HG02852 (cell line): Measurements from ENCODE around the gene GP1BA.
"Not testable (repeated sequence)": the region's sequence is repeated elsewhere in the genome, so short reads cannot be mapped to it uniquely, and the experiment has no call there.

Source experiments
- ATAC-seq: cut with Tn5 transposase; IDR thresholded peaks from one replicate; pipeline ENCODE4 v1.9.1; 2021; ENCODE audit warnings: mild to moderate bottlenecking, moderate library complexity; ENCODE audit not compliant: unreplicated experiment

Gene GP1BA

GRCh38 chr17:4901108-4901647 is 30.9 kb upstream of the GP1BA start:
- no peak for ATAC-seq

DNA sequence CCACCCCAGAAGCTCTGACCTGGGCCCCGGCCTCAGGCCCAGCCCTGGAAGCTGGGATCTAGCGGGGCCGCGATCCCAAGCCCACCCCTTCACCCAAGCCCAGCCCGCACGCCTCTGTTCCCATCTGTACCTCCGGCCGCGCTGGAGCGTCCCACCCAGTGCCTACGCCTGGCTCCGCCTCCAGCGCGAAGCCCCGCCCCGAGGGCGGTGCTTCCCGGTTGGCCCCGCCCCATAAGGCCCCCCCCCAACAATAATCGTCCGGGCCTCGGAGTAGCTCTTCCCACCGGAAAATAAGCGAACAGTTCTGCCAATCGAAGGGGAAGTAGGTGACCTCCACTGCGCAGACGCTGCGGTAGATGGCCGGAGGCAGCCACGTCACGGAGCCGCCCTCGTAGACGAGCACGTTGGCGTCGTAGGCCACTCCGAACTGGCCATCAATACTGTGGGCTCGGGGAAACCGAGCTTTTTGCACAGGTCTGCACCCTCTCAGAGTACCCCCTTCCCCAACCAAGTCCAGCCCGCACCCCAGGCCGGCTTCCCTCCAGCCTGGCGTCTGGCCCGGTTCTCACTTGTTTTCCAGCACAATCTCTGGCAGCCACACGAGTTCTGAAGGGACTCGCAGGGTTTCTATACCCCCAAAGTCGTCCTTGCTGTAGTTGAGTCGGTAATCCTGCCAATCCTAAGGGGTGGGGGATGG is 30.3 kb upstream of the GP1BA start:
- ATAC-seq: no peak

GRCh38 chr17:4902540-4902939 is 29.5 kb upstream of the GP1BA start:
- ATAC-seq: no peak

GRCh38 chr17:4903051-4903818 is 28.8 kb upstream of the GP1BA start, which contains the start of gene CHRNE:
Gene CHRNE, minus strand, starts transcription at chr17:4903098. Its CDS starts 35 bp downstream, at chr17:4903063.
- ATAC-seq: no peak

DNA sequence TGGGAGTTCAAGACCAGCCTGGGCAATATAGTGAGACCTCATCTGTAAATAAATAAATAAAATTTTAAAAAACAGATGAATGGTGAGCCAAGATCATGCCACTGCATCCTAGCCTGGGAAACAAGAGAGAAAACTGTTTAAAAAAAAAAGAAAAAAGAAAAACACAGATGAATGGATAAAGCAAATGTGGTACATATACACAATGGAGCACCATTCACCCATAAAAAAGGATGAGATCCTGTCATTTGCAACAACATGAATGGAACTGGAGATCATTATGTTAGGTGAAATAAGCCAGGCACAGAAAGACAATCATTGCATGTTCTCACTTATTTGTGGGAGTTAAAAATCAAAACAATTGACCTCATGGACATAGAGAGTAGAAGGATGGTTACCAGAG is 25.4 kb upstream of the GP1BA start:
- not testable (repeated sequence) for ATAC-seq

- no peak for ATAC-seq
Observed at GRCh38 chr17:4908301-4908700, 23.8 kb upstream of the GP1BA start.

DNA sequence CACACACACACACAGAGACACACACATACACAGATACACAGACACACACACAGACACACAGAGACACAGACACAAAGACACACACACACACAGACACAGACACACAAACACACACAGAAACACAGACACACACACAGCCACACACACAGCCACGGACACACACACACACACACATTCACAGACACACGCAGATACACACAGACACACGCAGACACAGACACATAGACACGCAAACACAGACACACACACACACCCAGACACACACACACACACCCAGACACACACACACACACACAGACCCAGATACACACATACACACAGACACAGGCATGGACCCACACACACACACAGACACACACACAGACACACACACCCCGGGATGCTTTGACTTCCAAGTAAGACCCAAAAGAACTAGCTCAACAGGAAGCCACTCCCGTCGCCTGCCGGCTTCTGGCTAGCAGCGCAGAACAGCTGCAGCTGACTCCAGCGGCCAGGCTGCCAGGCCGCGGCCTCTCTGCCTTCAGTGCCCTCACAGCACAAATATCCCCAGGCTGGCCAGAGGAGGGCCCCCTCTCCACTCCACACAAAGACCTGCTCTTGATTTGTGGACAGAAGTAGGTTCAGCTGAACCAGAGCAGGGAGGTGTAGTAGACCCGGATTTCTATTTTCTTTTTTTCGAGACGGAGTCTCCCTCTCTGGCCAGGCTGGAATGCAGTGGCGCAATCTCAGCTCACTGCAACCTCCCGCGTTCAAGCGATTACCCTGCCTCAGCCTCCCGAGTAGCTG is 23.2 kb upstream of the GP1BA start:
- ATAC-seq: no peak

DNA sequence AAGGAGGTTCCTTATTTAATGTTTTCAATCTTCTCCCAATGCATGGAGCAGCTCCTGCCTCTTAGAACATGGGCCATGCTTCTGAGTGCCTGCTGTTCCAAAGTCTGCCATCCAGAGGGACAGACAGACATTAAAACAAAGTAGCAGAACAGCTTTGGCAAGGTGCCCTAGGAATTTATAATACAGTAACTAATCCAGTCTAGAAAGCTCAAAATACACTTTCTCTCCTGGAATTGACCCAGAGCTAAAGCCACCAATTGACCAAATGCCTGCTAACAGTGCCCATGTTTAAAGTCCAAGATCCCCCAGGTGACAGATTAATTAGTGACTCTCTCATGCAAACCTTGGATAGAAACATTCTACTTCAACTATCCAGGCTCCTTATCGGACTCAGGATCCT is 18.1 kb upstream of the GP1BA start:
- no peak for ATAC-seq

GRCh38 chr17:4914551-4914950 is 17.5 kb upstream of the GP1BA start:
- not testable (repeated sequence) for ATAC-seq

GRCh38 chr17:4919511-4920047 is 12.5 kb upstream of the GP1BA start:
- ATAC-seq: no peak

- ATAC-seq: no peak
Observed at GRCh38 chr17:4920351-4921048, 11.6 kb upstream of the GP1BA start.

GRCh38 chr17:4921320-4921719 is 10.8 kb upstream of the GP1BA start:
- no peak for ATAC-seq

GRCh38 chr17:4926577-4927335 is 5.3 kb upstream of the GP1BA start:
- ATAC-seq: not testable (repeated sequence)

- no peak for ATAC-seq
Observed at GRCh38 chr17:4928881-4929280, 3.2 kb upstream of the GP1BA start.

GRCh38 chr17:4932756-4933155 is 679 bp downstream of the GP1BA start:
- no peak for ATAC-seq

DNA sequence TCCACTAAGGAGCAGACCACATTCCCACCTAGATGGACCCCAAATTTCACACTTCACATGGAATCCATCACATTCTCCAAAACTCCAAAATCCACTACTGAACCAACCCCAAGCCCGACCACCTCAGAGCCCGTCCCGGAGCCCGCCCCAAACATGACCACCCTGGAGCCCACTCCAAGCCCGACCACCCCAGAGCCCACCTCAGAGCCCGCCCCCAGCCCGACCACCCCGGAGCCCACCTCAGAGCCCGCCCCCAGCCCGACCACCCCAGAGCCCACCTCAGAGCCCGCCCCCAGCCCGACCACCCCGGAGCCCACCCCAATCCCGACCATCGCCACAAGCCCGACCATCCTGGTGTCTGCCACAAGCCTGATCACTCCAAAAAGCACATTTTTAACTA is 1.6 kb downstream of the GP1BA start:
- no peak for ATAC-seq

GRCh38 chr17:4934173-4934979 is 2.3 kb downstream of the GP1BA start:
- ATAC-seq: no peak

DNA sequence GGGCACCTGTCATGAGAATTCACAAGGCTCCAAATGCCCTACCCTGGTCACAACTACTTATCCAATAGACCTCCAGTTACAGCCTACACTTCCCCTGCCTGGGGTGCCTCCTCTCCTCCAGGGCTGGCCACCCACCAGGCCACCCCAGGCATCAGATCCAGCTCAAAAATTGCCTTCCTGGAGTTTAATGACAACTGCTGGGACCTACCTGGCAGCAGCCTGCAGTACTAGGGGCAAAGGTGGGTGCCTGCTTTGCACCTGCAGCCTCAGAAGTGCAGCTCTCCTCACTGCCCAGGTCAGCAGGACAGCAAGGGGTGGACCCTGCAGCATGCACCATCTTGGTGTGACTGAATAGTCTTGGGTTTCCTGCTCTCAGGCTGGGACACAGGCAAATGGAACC is 3.6 kb downstream of the GP1BA start:
- ATAC-seq: no peak

GRCh38 chr17:4936436-4936835 is 4.4 kb downstream of the GP1BA start:
- no peak for ATAC-seq
